ENCODE measurements around the gene AHSG. TPM values are rescaled to one million over a fixed set of nuclear protein-coding genes. Genes with fewer than 3 reads are reported as not detected.

AHSG gene
- total and polyA plus RNA-seq, 2 experiments from 2014 or later, result 0.10 to 0.18 TPM

DNA sequence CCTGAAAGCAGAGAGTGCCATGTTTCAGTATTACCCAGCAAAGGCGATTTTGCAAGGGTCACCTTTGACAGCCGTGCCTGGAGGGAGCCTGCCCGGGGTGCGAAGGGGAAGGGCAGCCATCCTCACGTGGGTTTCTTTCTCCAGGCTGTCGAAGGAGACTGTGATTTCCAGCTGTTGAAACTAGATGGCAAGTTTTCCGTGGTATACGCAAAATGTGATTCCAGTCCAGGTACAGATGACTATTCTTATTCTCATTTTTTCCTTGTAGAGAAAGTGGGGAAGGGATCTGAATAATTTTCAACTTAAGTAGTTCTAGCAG, 3.4 kb downstream of the AHSG start (continued):
- TF ChIP-seq, protein P1, sequence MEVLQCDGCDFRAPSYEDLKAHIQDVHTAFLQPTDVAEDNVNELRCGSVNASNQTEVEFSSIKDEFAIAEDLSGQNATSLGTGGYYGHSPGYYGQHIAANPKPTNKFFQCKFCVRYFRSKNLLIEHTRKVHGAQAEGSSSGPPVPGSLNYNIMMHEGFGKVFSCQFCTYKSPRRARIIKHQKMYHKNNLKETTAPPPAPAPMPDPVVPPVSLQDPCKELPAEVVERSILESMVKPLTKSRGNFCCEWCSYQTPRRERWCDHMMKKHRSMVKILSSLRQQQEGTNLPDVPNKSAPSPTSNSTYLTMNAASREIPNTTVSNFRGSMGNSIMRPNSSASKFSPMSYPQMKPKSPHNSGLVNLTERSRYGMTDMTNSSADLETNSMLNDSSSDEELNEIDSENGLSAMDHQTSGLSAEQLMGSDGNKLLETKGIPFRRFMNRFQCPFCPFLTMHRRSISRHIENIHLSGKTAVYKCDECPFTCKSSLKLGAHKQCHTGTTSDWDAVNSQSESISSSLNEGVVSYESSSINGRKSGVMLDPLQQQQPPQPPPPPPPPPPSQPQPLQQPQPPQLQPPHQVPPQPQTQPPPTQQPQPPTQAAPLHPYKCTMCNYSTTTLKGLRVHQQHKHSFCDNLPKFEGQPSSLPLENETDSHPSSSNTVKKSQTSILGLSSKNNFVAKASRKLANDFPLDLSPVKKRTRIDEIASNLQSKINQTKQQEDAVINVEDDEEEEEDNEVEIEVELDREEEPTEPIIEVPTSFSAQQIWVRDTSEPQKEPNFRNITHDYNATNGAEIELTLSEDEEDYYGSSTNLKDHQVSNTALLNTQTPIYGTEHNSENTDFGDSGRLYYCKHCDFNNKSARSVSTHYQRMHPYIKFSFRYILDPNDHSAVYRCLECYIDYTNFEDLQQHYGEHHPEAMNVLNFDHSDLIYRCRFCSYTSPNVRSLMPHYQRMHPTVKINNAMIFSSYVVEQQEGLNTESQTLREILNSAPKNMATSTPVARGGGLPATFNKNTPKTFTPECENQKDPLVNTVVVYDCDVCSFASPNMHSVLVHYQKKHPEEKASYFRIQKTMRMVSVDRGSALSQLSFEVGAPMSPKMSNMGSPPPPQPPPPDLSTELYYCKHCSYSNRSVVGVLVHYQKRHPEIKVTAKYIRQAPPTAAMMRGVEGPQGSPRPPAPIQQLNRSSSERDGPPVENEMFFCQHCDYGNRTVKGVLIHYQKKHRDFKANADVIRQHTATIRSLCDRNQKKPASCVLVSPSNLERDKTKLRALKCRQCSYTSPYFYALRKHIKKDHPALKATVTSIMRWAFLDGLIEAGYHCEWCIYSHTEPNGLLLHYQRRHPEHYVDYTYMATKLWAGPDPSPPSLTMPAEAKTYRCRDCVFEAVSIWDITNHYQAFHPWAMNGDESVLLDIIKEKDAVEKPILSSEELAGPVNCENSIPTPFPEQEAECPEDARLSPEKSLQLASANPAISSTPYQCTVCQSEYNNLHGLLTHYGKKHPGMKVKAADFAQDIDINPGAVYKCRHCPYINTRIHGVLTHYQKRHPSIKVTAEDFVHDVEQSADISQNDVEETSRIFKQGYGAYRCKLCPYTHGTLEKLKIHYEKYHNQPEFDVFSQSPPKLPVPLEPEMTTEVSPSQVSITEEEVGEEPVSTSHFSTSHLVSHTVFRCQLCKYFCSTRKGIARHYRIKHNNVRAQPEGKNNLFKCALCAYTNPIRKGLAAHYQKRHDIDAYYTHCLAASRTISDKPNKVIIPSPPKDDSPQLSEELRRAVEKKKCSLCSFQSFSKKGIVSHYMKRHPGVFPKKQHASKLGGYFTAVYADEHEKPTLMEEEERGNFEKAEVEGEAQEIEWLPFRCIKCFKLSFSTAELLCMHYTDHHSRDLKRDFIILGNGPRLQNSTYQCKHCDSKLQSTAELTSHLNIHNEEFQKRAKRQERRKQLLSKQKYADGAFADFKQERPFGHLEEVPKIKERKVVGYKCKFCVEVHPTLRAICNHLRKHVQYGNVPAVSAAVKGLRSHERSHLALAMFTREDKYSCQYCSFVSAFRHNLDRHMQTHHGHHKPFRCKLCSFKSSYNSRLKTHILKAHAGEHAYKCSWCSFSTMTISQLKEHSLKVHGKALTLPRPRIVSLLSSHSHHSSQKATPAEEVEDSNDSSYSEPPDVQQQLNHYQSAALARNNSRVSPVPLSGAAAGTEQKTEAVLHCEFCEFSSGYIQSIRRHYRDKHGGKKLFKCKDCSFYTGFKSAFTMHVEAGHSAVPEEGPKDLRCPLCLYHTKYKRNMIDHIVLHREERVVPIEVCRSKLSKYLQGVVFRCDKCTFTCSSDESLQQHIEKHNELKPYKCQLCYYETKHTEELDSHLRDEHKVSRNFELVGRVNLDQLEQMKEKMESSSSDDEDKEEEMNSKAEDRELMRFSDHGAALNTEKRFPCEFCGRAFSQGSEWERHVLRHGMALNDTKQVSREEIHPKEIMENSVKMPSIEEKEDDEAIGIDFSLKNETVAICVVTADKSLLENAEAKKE (CRISPR knock-in tag; IDR thresholded peaks at IDR 0.05), result no peak
- TF ChIP-seq NANOG (IDR thresholded peaks at IDR 0.05; ENCODE audit: borderline replicate concordance) (no peak), CREB1 (CRISPR knock-in tag; IDR thresholded peaks at IDR 0.05; ENCODE audit: low read depth) (no peak)

DNA sequence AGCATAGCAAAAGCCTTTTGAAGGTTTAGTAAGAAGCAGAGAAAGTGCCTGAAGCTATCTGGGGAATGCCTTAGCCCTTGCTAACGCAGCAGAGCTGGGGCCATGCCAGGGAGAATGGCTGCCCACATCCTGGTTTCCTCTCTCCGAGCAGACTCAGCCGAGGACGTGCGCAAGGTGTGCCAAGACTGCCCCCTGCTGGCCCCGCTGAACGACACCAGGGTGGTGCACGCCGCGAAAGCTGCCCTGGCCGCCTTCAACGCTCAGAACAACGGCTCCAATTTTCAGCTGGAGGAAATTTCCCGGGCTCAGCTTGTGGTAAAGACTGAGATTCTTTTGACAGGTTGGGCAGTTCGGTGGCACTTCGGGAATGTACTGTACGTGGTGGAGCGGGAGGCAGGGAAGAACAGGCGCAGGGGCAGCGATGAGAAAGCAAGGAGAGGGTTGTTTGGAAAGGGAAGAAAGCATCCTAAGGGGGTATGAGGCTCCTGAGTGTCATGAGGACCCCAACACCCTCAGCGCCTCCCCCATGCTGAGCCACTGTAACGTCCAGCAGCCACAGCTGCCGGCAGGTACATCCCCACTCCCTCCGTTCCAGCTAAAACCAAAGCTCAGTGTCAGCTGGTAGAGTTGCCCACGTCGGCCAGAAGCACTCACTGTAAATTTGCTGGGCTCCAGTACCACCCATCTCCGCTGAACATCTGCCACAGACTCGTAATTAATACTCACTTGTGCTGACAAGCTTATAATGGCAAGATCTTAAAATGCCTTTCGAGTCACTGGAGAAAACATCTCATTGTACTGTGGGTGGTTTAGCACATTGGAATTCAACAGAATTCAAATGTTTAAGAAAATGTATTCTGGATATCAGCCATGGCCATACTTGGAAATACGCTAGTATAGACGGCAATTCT, 4.4 kb downstream of the AHSG start:
- peaks cover 15% of the 10 kb centered on the region for H3K27me3 Mint-ChIP-seq (ENCODE audit: insufficient read depth, low read depth, poor library complexity)
- Histone ChIP-seq H2AFZ (peak overlapping the region; percentile 78), H3K79me2 (replicated peaks; ENCODE audit: insufficient read depth) (no peaks in the 10 kb centered on the region), H3K4me2 (peak overlapping the region; percentile 61), H4K20me1 (replicated peaks; ENCODE audit: insufficient read depth) (no peaks in the 10 kb centered on the region), H3K9me2 (ENCODE audit: insufficient read depth) (0 out of 2 replicates have a peak, but pooled peaks cover 7% of the 10 kb centered on the region), H3K27ac (ENCODE audit: low read depth) (no peak overlapping the region), H3K27me3 (ENCODE audit: insufficient read depth) (peaks cover 6% of the 10 kb centered on the region; the same call in 1 of the 2 replicates), H3K36me3 (ENCODE audit: insufficient read depth) (no peaks in the 10 kb centered on the region), H3K4me1 (ENCODE audit: insufficient read depth) (peaks cover 11% of the 10 kb centered on the region), H3F3A (replicated peaks; ENCODE audit: low read depth) (no peaks in the 10 kb centered on the region), H3K4me3 (peak overlapping the region; percentile 19; the same call in 1 of the 2 replicates)
- TF ChIP-seq, protein P2, sequence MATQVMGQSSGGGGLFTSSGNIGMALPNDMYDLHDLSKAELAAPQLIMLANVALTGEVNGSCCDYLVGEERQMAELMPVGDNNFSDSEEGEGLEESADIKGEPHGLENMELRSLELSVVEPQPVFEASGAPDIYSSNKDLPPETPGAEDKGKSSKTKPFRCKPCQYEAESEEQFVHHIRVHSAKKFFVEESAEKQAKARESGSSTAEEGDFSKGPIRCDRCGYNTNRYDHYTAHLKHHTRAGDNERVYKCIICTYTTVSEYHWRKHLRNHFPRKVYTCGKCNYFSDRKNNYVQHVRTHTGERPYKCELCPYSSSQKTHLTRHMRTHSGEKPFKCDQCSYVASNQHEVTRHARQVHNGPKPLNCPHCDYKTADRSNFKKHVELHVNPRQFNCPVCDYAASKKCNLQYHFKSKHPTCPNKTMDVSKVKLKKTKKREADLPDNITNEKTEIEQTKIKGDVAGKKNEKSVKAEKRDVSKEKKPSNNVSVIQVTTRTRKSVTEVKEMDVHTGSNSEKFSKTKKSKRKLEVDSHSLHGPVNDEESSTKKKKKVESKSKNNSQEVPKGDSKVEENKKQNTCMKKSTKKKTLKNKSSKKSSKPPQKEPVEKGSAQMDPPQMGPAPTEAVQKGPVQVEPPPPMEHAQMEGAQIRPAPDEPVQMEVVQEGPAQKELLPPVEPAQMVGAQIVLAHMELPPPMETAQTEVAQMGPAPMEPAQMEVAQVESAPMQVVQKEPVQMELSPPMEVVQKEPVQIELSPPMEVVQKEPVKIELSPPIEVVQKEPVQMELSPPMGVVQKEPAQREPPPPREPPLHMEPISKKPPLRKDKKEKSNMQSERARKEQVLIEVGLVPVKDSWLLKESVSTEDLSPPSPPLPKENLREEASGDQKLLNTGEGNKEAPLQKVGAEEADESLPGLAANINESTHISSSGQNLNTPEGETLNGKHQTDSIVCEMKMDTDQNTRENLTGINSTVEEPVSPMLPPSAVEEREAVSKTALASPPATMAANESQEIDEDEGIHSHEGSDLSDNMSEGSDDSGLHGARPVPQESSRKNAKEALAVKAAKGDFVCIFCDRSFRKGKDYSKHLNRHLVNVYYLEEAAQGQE (IDR thresholded peaks at IDR 0.05; ENCODE audit: unreplicated experiment), result no peak
- TF ChIP-seq, protein P3, sequence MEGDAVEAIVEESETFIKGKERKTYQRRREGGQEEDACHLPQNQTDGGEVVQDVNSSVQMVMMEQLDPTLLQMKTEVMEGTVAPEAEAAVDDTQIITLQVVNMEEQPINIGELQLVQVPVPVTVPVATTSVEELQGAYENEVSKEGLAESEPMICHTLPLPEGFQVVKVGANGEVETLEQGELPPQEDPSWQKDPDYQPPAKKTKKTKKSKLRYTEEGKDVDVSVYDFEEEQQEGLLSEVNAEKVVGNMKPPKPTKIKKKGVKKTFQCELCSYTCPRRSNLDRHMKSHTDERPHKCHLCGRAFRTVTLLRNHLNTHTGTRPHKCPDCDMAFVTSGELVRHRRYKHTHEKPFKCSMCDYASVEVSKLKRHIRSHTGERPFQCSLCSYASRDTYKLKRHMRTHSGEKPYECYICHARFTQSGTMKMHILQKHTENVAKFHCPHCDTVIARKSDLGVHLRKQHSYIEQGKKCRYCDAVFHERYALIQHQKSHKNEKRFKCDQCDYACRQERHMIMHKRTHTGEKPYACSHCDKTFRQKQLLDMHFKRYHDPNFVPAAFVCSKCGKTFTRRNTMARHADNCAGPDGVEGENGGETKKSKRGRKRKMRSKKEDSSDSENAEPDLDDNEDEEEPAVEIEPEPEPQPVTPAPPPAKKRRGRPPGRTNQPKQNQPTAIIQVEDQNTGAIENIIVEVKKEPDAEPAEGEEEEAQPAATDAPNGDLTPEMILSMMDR (conservative IDR thresholded peaks at IDR 0.05; ENCODE audit: low read depth in 2 of 2), result peak; percentile 91 to 98
- no peak for TF ChIP-seq STAT1 (IDR thresholded peaks at IDR 0.05; ENCODE audit: unreplicated experiment)
- no peak for TF ChIP-seq ZNF331 (CRISPR knock-in tag; IDR thresholded peaks at IDR 0.05; ENCODE audit: low read depth)
- no peaks in the 10 kb centered on the region for H3K36me3 Mint-ChIP-seq (ENCODE audit: low read depth)
- H3K9me3 Mint-ChIP-seq, result peaks cover 3% of the 10 kb centered on the region; the same call in 1 of the 3 replicates
- peak; percentile 88 for DNase-seq (ENCODE audit: low spot score)
- peak; percentile 96 for ATAC-seq
- H3K4me1 Mint-ChIP-seq, result peaks cover 13% of the 10 kb centered on the region
- H3K4me3 Mint-ChIP-seq, result peak overlapping the region; percentile 52; the same call in 2 of the 3 replicates
- no peak overlapping the region for H3K27ac Mint-ChIP-seq
